H1 (cell line): ENCODE data around the gene SUSD1. TPM values are rescaled to one million over a fixed set of nuclear protein-coding genes. Genes with fewer than 3 reads are reported as not detected.

Experiments used
- polyA plus RNA-seq, 7 experiments: library from polyadenylated mRNA; depleted of rRNA in 3 of 7; stranded (reverse) in 5 of 7; unstranded in 2 of 7; fragments of >200 nt in 5 of 7; fragments of 200-250 nt in 2 of 7; gene quantifications; 1 replicate in 5 of 7; 2 replicates in 1 of 7; 4 replicates in 1 of 7; pipeline versions ENCODE4 v1.2.1 to v1.2.3, GENCODE V29; 2011 to 2013; ENCODE audit warnings: missing spikeins in 2 of 7, mixed read lengths in 2 of 7
- total RNA-seq: library from RNA; stranded (reverse); fragmentation: NEBNext Ultra II Directional; extraction: Animal tissue kit (Norgen Biotek cat#: 25700); gene quantifications from 2 replicates; pipeline ENCODE4 v1.2.1, GENCODE V29; 2021
- TF ChIP-seq, protein P1 (sequence below): fragments of 300-600 bp; sonication (generic); IDR thresholded peaks from 2 replicates; pipeline ENCODE4 v1.7.1; 2012; ENCODE audit warnings: low read length, moderate library complexity, mild to moderate bottlenecking, inconsistent platforms; ENCODE audit not compliant: insufficient replicate concordance

The SUSD1 gene
- total and polyA plus RNA-seq, 2 of the 8 experiments (the other 6 are each of a cell fraction or from before 2014, with no cell fraction given): 2.8 to 7.2 TPM

- TF ChIP-seq, protein P1, sequence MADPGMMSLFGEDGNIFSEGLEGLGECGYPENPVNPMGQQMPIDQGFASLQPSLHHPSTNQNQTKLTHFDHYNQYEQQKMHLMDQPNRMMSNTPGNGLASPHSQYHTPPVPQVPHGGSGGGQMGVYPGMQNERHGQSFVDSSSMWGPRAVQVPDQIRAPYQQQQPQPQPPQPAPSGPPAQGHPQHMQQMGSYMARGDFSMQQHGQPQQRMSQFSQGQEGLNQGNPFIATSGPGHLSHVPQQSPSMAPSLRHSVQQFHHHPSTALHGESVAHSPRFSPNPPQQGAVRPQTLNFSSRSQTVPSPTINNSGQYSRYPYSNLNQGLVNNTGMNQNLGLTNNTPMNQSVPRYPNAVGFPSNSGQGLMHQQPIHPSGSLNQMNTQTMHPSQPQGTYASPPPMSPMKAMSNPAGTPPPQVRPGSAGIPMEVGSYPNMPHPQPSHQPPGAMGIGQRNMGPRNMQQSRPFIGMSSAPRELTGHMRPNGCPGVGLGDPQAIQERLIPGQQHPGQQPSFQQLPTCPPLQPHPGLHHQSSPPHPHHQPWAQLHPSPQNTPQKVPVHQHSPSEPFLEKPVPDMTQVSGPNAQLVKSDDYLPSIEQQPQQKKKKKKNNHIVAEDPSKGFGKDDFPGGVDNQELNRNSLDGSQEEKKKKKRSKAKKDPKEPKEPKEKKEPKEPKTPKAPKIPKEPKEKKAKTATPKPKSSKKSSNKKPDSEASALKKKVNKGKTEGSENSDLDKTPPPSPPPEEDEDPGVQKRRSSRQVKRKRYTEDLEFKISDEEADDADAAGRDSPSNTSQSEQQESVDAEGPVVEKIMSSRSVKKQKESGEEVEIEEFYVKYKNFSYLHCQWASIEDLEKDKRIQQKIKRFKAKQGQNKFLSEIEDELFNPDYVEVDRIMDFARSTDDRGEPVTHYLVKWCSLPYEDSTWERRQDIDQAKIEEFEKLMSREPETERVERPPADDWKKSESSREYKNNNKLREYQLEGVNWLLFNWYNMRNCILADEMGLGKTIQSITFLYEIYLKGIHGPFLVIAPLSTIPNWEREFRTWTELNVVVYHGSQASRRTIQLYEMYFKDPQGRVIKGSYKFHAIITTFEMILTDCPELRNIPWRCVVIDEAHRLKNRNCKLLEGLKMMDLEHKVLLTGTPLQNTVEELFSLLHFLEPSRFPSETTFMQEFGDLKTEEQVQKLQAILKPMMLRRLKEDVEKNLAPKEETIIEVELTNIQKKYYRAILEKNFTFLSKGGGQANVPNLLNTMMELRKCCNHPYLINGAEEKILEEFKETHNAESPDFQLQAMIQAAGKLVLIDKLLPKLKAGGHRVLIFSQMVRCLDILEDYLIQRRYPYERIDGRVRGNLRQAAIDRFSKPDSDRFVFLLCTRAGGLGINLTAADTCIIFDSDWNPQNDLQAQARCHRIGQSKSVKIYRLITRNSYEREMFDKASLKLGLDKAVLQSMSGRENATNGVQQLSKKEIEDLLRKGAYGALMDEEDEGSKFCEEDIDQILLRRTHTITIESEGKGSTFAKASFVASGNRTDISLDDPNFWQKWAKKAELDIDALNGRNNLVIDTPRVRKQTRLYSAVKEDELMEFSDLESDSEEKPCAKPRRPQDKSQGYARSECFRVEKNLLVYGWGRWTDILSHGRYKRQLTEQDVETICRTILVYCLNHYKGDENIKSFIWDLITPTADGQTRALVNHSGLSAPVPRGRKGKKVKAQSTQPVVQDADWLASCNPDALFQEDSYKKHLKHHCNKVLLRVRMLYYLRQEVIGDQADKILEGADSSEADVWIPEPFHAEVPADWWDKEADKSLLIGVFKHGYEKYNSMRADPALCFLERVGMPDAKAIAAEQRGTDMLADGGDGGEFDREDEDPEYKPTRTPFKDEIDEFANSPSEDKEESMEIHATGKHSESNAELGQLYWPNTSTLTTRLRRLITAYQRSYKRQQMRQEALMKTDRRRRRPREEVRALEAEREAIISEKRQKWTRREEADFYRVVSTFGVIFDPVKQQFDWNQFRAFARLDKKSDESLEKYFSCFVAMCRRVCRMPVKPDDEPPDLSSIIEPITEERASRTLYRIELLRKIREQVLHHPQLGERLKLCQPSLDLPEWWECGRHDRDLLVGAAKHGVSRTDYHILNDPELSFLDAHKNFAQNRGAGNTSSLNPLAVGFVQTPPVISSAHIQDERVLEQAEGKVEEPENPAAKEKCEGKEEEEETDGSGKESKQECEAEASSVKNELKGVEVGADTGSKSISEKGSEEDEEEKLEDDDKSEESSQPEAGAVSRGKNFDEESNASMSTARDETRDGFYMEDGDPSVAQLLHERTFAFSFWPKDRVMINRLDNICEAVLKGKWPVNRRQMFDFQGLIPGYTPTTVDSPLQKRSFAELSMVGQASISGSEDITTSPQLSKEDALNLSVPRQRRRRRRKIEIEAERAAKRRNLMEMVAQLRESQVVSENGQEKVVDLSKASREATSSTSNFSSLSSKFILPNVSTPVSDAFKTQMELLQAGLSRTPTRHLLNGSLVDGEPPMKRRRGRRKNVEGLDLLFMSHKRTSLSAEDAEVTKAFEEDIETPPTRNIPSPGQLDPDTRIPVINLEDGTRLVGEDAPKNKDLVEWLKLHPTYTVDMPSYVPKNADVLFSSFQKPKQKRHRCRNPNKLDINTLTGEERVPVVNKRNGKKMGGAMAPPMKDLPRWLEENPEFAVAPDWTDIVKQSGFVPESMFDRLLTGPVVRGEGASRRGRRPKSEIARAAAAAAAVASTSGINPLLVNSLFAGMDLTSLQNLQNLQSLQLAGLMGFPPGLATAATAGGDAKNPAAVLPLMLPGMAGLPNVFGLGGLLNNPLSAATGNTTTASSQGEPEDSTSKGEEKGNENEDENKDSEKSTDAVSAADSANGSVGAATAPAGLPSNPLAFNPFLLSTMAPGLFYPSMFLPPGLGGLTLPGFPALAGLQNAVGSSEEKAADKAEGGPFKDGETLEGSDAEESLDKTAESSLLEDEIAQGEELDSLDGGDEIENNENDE: no peak
- TF ChIP-seq, all 59 proteins: peak for 0
These were observed 11.6 kb upstream of the SUSD1 start (continued) for GRCh38 chr9:112186695-112187094.
